Parathyroid adenoma (tissue), 2 donors: ENCODE results near the gene FOXL1.

Experiments used
- H2AFZ ChIP-seq: fragments of 300-600 bp; sonication (generic); one replicate; pipeline ENCODE4 v1.7.0; 2017; ENCODE audit warnings: antibody characterized with exemption, mild to moderate bottlenecking
- H3K27ac ChIP-seq: fragments of 300-600 bp; sonication (generic); one replicate; pipeline ENCODE4 v1.7.0; 2017
- H3K27me3 ChIP-seq: fragments of 300-600 bp; sonication (generic); one replicate; pipeline ENCODE4 v1.7.0; 2017; ENCODE audit warnings: low read length; ENCODE audit not compliant: control insufficient read depth, insufficient read depth
- H3K36me3 ChIP-seq: fragments of 300-600 bp; sonication (generic); one replicate; pipeline ENCODE4 v1.7.0; 2017; ENCODE audit warnings: low read length; ENCODE audit not compliant: control insufficient read depth, insufficient read depth
- H3K4me1 ChIP-seq: fragments of 300-600 bp; sonication (generic); one replicate; pipeline ENCODE4 v1.7.0; 2017; ENCODE audit warnings: control low read depth
- H3K4me2 ChIP-seq: fragments of 300-600 bp; sonication (generic); one replicate; pipeline ENCODE4 v1.7.0; 2017; ENCODE audit warnings: low read length
- H3K4me3 ChIP-seq: fragments of 300-600 bp; sonication (generic); one replicate; pipeline ENCODE4 v1.7.0; 2017; ENCODE audit warnings: low read depth, low read length
- H3K79me2 ChIP-seq: fragments of 300-600 bp; sonication (generic); one replicate; pipeline ENCODE4 v1.7.0; 2017; ENCODE audit warnings: control low read depth
- H3K9ac ChIP-seq: fragments of 300-600 bp; sonication (generic); one replicate; pipeline ENCODE4 v1.7.0; 2017; ENCODE audit warnings: mild to moderate bottlenecking
- H3K9me3 ChIP-seq: fragments of 300-600 bp; sonication (generic); one replicate; pipeline ENCODE4 v1.7.0; 2017; ENCODE audit warnings: low read length; ENCODE audit not compliant: control insufficient read depth
- CTCF ChIP-seq: fragments of 300-600 bp; sonication (generic); IDR thresholded peaks from one replicate; pipeline ENCODE4 v1.7.0; 2017; ENCODE audit warnings: antibody characterized with exemption, mild to moderate bottlenecking
- donor health status: primary hyperparathyroidism.

The FOXL1 gene

GRCh38 chr16:86604436-86605193 is 26.3 kb downstream of the FOXL1 start:
- H3K9ac ChIP-seq, result no peak overlapping the region
- H3K27ac ChIP-seq, result no peak overlapping the region
- no peaks in the 10 kb centered on the region for H3K79me2 ChIP-seq
- H3K36me3 ChIP-seq, result no peaks in the 10 kb centered on the region
- no peak overlapping the region for H3K4me3 ChIP-seq
- H3K4me2 ChIP-seq, result no peak overlapping the region
- H3K4me1 ChIP-seq, result peaks cover 5% of the 10 kb centered on the region
- no peaks in the 10 kb centered on the region for H3K9me3 ChIP-seq
- no peak for TF ChIP-seq CTCF
- no peak overlapping the region for H2AFZ ChIP-seq
- no peaks in the 10 kb centered on the region for H3K27me3 ChIP-seq

- no peak overlapping the region for H3K9ac ChIP-seq
- H3K36me3 ChIP-seq, result no peaks in the 10 kb centered on the region
- H3K27ac ChIP-seq, result no peak overlapping the region
- TF ChIP-seq CTCF, result no peak
- peaks cover 5% of the 10 kb centered on the region for H3K4me1 ChIP-seq
- H3K27me3 ChIP-seq, result no peaks in the 10 kb centered on the region
- H3K4me3 ChIP-seq, result no peak overlapping the region
- no peaks in the 10 kb centered on the region for H3K9me3 ChIP-seq
- H3K4me2 ChIP-seq, result no peak overlapping the region
- no peak overlapping the region for H2AFZ ChIP-seq
- no peaks in the 10 kb centered on the region for H3K79me2 ChIP-seq
Observed at GRCh38 chr16:86605950-86606349, 27.6 kb downstream of the FOXL1 start.

GRCh38 chr16:86608301-86608747 is 30.0 kb downstream of the FOXL1 start:
- no peak overlapping the region for H3K4me2 ChIP-seq
- H2AFZ ChIP-seq, result no peak overlapping the region
- no peak overlapping the region for H3K4me3 ChIP-seq
- no peaks in the 10 kb centered on the region for H3K27me3 ChIP-seq
- H3K4me1 ChIP-seq, result peaks cover 9% of the 10 kb centered on the region
- no peaks in the 10 kb centered on the region for H3K79me2 ChIP-seq
- H3K36me3 ChIP-seq, result no peaks in the 10 kb centered on the region
- no peak overlapping the region for H3K9ac ChIP-seq
- TF ChIP-seq CTCF, result no peak
- no peaks in the 10 kb centered on the region for H3K9me3 ChIP-seq
- no peak overlapping the region for H3K27ac ChIP-seq

- no peaks in the 10 kb centered on the region for H3K27me3 ChIP-seq
- no peaks in the 10 kb centered on the region for H3K36me3 ChIP-seq
- no peak overlapping the region for H2AFZ ChIP-seq
- no peak overlapping the region for H3K4me2 ChIP-seq
- H3K79me2 ChIP-seq, result no peaks in the 10 kb centered on the region
- H3K27ac ChIP-seq, result no peak overlapping the region
- peaks cover 9% of the 10 kb centered on the region for H3K4me1 ChIP-seq
- no peak overlapping the region for H3K4me3 ChIP-seq
- no peak for TF ChIP-seq CTCF
- no peak overlapping the region for H3K9ac ChIP-seq
- no peaks in the 10 kb centered on the region for H3K9me3 ChIP-seq
Observed at GRCh38 chr16:86609115-86609514, 30.8 kb downstream of the FOXL1 start.

GRCh38 chr16:86609661-86610060 is 31.3 kb downstream of the FOXL1 start:
- Histone ChIP-seq H3K79me2 (no peaks in the 10 kb centered on the region), H3K36me3 (no peaks in the 10 kb centered on the region), H3K4me2 (no peak overlapping the region), H3K9me3 (no peaks in the 10 kb centered on the region), H3K4me3 (no peak overlapping the region), H2AFZ (no peak overlapping the region), H3K27me3 (no peaks in the 10 kb centered on the region), H3K4me1 (peaks cover 9% of the 10 kb centered on the region), H3K9ac (no peak overlapping the region), H3K27ac (no peak overlapping the region)
- no peak for TF ChIP-seq CTCF
